HL-60 (cell line): ENCODE results near the gene NF1.

ENCODE experiments used
- CTCF ChIP-seq: IDR thresholded peaks from one replicate; pipeline ENCODE4 v1.5.1; 2011; ENCODE audit warnings: low read length, control low read depth, inconsistent platforms; ENCODE audit not compliant: insufficient read depth
- GABPA ChIP-seq: IDR thresholded peaks from 2 replicates; pipeline ENCODE4 v1.6.1; 2012; ENCODE audit warnings: low read depth
- REST ChIP-seq: IDR thresholded peaks from 2 replicates; pipeline ENCODE4 v1.6.1; 2012; ENCODE audit warnings: low read depth; ENCODE audit not compliant: insufficient replicate concordance

- TF ChIP-seq CTCF, result no peak
- no peak for TF ChIP-seq GABPA
- no peak for TF ChIP-seq REST
Observed at GRCh38 chr17:31296142-31296541, 201.4 kb downstream of the NF1 start.
